AG20443 (cell line): ENCODE measurements around the gene BEST4.
A peak's percentile ranks its signal among the peaks of the same experiment; 100 is the strongest.
"Not testable (repeated sequence)": the region's sequence is repeated elsewhere in the genome, so short reads cannot be mapped to it uniquely, and the experiment has no call there.

Experiments used
- DNase-seq: peaks from one replicate; pipeline ENCODE4 v3.0.0; 2012; ENCODE audit warnings: low spot score, mixed read lengths

The BEST4 gene

GRCh38 chr1:44802306-44803061 is 14.5 kb upstream of the BEST4 start:
- DNase-seq, result no peak

GRCh38 chr1:44801491-44802305 is 13.7 kb upstream of the BEST4 start:
- DNase-seq, result no peak

- peak; percentile 97 for DNase-seq
Observed at GRCh38 chr1:44799770-44800584, 12.0 kb upstream of the BEST4 start, which contains the start of gene PLK3. PLK3 (plus strand) TSS chr1:44800377; CDS start chr1:44800464, 87 bp downstream.

GRCh38 chr1:44798481-44799365 is 10.8 kb upstream of the BEST4 start:
- DNase-seq, result no peak

GRCh38 chr1:44797886-44798285 is 9.9 kb upstream of the BEST4 start:
- not testable (repeated sequence) for DNase-seq

GRCh38 chr1:44792736-44793502 is 4.9 kb upstream of the BEST4 start:
- no peak for DNase-seq

- DNase-seq, result no peak
Observed at GRCh38 chr1:44790968-44791801, 3.2 kb upstream of the BEST4 start.

- DNase-seq, result no peak
Observed at GRCh38 chr1:44787506-44787905, 464 bp downstream of the BEST4 start.

GRCh38 chr1:44786841-44787426 is 1.0 kb downstream of the BEST4 start:
- no peak for DNase-seq

GRCh38 chr1:44786138-44786840 is 1.7 kb downstream of the BEST4 start:
- peak; percentile 76 for DNase-seq

GRCh38 chr1:44785501-44786137 is 2.4 kb downstream of the BEST4 start:
- DNase-seq, result no peak

GRCh38 chr1:44785029-44785380 is 3.0 kb downstream of the BEST4 start:
- DNase-seq, result no peak

- DNase-seq, result peak; percentile 33
Observed at GRCh38 chr1:44784094-44785028, 3.6 kb downstream of the BEST4 start.

- DNase-seq, result no peak
Observed at GRCh38 chr1:44783697-44784093, 4.3 kb downstream of the BEST4 start.

GRCh38 chr1:44780583-44781121 is 7.3 kb downstream of the BEST4 start:
- DNase-seq, result no peak

GRCh38 chr1:44778705-44779576 is 9.0 kb downstream of the BEST4 start:
- no peak for DNase-seq
